ENCODE measurements around the gene SPTB. TPM values are rescaled to one million over a fixed set of nuclear protein-coding genes. Genes with fewer than 3 reads are reported as not detected.

The SPTB gene
- total RNA-seq, 2 donors from 2014 or later = 2.5 to 3.3 TPM

DNA sequence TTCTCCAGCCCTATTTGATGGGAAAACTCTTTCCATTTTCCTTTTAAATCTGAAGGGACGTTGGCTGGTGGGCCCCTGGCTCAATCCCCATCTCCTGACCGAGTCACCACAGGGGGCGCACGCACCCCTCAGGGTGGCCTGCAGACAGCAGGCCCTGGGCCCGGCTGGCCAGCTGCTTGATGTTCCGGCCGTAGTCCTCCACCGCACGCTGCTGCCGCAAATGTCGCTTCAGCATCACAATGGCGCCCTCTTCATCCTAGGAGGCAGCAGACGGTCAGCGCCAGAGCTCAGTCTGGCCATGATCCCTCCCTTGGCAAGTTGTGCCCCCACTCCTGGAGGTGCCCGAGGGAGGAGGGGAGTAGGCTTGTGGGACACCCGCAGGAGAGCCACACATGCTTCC lies 105.4 kb downstream of the SPTB start:
- DNase-seq (ENCODE audit: low spot score) = no peak
- intact Hi-C loops (cut with DNase I) = no loop called here

DNA sequence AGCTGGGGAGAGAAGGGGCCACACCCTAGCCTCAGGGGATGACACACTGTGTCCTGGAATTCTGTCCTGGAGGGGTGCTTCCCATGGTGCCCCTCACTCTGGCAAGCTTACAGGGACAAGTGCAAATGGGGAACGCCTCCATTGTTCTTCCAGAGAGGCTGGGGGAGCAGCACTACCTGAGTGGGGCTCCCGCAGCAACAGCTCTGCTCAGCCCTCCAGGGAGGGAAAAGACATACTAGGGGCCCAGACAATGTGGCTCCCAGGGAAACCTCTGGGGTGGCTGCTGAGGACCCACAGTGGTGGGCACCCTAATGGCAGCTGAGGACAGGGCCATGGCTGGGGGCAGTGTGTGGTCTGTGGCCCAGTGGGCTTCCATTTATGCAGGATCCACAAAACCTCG lies 106.1 kb downstream of the SPTB start:
- intact Hi-C loops (cut with DNase I) = no loop called here
- DNase-seq (ENCODE audit: low spot score) = no peak

DNA sequence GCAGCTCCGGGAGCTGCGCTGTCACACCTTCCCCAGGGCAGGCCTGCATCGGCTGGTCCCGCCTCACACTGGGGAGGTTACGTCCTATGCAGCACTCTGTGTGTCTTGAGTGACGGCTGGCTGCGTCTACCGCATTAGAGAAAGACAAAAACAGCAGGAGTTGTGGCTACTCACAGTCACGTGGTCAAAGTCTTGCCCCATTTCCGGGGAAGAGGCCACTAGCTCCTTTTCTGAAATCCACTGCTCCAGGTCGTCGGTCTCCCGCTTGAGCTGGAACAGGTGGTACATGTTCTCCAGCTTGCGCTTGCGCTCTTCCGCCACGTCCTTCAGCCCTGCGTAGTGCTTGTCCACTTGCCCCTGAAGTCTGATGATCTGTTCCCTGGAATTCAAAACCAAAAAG lies 106.7 kb downstream of the SPTB start:
- intact Hi-C loops (cut with DNase I) = no loop called here
- no peak for DNase-seq (ENCODE audit: low spot score)

DNA sequence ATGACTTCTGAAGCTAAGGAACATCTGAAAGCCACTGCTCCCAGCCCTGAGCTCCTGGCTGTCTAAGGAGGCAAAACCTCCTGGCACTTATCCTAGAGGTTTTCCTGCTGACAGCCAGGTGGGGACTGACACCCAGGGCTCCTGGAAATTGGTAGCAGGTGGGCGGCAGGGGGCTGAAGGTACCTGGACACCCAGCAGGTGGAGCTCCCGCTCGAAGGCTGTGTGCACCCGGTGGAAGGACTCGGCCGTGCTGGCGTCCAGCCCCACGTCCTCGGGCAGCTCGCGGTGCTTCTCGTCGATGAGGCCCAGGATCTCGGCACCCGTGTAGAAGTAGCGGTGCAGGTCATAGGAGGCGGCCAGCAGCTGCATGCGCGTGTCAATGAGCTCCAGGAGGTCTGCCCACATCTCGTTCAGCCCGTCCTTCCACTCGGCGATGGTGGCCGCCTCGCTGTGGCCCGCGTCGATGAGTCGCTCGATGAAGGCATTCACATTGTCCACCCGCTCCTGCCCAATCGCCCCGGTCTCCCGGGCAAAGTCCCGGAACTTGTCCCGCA lies 107.2 kb downstream of the SPTB start:
- DNase-seq (ENCODE audit: low spot score) = no peak
- intact Hi-C loops (cut with DNase I) = no loop called here

DNA sequence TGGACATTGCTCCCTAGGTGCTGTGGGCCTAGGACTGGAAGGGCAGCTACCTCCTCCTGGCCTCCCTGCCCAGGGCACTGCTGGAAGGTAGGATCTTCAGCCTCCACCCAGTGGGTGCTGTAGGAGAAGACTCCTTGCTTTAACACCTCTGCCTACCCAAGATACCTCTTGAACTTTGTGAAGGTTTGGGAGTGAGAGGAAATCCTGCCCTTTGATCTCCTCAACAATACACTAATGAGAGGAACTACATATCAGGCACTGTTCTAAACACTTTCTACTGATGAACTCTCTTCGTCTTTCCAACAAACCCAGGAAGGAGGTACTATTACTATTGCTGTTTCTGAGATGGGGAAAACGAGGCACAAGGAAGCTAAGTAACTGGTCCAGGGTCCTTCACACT lies 108.5 kb downstream of the SPTB start:
- no peak for DNase-seq (ENCODE audit: low spot score)
- intact Hi-C loops (cut with DNase I) = no loop called here

DNA sequence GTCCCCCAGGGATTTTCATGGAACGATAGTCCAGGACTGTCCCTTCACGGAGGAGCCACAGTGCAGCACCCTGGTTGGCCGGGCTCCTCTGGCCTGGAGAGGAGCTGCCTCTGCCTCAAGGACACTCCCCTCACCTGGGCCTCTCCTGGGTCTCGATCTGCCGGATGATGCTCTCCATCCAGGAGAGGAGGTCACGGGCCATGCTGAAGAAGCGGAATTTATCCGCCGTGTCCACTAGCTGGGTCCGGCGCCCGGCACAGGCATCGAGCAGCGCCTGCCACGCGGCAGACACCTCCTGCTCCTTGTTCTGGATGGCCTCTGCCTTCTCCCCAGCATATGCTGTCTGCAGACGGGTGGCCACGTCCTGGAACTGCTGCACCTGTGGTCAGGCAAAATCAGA lies 109.0 kb downstream of the SPTB start:
- DNase-seq (ENCODE audit: low spot score) = no peak
- intact Hi-C loops (cut with DNase I) = no loop called here

DNA sequence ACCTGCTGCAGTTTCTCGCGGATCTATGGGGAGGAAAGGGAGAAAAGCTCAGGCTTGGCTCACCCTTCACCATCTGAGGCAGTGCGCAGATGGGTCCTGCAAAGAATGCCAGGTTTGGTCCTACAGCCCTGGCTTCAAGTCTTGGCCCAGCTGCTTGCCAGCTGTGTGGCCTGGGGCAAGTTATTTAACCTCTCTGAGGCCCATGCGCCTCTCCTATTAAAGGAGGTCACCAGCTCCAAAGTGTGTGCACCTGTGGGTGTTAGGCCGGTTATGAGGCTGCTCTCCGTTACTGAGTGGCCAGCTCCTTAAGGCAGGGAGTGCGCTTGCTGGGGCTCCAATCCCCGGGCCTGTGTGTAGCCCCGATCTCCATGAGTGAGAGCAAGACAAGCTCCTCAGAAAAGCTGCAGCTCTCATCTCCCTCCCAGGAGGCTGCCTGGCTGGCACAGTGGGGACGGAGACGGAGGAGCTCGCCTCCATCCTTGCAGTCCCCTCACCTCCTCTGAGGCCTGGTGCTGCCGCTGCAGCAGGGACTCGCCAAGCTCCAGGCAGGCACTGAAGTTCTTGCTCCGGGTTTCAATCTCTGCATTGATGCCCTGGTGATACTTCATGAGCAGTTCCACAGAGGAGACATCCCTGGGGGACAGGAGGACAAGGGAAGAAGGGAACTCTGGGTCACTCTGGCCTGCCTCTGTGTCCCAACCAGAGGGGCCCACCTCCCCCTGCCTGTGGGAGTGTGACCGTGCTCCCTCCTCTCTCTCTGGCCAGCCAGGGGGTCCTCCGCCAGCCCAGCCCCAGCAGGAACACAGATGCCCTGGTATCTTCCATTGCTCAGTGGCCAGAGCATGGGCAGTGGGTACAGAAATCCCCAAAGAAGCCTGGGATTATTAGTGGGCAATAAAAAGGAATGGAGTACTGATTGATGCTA lies 110.3 kb downstream of the SPTB start:
- DNase-seq (ENCODE audit: low spot score) = no peak

DNA sequence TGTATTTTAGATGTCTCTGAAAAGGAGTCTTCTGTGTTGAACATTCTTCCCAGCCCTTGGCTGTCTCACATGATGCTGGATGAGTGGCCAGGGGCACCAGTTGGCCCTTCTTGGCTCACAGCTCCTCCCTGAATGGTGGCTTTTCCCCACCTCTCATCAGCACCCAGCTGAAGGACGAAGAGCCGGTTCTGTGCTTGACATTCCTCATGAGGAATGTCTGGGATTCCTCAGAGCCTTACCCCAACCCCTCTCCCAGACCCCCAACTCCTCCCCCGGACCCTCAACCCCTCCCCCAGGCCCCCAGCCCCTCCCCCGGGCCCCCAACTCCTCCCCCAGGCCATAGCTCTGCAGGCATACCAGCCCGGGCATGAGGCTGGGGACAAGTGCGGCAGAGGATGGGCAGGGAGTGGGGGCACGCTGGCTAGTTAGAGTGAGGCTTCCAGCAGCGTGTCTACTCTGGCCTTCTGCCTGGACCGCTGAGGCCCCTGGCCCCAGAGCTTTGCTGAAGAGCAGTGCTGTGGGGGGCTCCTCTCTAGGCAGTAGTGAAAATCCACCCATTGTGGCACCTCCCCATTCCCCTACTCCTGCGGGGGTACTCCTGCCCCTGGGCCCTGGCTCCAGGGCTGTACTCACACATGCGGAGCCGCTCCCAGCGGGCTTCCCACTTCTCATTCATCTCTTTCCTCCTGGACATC lies 111.2 kb downstream of the SPTB start:
- intact Hi-C loops (cut with DNase I) = no loop called here
- no peak for DNase-seq (ENCODE audit: low spot score)

More for the DNA sequence above, 110.3 kb downstream of the SPTB start:
- intact Hi-C loops (cut with DNase I) = no loop called here

DNA sequence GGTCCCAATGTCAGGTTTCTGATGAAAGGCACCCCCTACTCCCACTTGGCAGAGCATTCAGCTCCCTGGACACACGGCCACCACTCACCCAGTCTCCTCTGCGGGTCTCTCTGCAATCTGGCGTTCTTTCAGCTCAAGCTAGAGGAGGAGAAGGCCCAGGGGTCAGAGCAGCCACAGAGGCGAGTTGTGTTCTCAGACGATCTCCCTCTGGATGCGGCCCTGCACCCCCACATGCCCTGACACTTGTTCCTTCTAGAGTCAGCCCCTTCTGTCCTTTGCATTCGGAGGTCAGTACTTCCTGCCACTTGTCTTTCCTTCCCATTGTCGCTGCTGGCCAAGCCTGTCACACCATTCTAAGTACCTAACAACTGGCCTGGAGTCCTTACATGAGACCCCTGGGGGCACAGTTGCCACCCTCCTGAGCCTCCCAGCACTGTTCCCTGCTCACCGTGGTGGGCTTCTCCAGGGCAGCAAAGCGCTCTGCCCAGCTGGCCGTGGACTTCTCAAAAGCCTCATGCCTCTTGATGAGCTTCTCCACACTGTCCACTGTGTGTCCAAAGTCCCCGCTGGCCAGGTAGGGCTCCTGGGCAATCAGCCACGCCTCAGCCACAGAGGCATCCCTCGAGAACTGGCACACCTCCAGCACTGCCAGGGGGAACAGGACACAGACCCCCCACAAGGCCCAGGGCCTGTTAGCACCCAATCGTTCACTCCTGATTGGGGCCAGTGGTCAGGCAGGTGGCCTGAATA lies 112.3 kb downstream of the SPTB start:
- intact Hi-C loops (cut with DNase I) = no loop called here
- no peak for DNase-seq (ENCODE audit: low spot score)

DNA sequence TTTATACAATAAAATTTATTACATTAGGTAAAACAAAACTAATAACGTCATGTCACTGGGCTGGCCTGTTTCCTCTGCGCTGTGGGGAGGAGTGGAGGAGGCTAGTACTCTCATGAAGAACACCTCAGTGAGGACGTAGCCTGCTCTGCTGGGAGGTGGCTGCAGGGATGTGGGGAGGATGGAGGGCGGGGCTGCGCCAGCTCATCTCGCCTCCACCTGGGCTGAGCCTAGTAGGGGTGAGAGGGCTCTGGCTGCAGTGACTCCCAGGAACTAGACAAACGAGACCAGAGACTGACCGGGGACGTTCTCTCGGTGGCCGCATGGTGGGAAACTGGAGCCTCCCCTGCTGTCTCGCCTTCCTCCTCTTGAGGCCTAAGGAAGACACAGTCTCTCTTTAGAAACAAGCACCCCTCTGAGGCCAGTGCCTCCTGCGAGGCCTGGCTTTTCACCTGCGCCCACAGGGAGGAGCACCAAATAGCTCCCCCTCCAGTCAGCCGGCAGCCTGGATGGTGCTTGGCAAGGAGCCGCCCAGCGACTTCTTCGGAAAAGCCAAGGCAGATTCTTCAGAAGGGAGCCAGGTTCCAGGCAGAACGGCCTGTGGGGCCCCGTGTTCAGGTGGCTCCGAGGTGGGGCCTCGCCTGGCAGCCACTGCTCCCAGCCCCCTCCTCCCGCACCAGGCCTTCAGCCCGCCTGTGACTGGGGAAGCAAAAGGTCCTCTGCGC lies 113.1 kb downstream of the SPTB start:
- DNase-seq (ENCODE audit: low spot score) = no peak
- intact Hi-C loops (cut with DNase I) = no loop called here

DNA sequence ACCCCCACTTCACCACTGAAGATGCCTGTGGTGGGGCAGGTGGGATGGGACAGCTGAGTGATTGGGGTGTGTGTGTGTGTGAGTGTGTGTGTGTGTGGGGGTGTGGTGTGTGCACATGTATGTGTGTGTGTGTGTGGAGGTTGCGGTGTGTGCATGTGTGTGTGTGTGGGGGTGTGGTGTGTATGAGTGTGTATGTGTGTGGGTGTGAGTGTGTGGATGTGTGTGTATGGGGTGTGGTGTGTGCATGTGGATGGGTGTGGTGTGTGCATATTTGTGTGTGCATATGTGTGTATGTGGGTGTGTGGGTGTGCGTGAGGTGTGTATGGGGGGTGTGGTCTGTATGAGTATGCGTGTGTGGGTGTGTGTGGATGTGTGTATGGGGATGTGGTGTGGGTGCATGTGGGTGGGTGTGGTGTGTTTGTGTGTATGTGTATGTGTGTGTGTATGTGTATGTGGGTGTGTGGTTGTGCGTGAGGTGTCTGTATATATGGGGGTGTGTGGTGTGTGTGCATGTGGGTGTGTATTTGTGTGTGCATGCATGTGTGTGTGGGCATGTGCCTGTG lies 113.9 kb downstream of the SPTB start:
- intact Hi-C loops (cut with DNase I) = loop anchor here in 1 of 2 donors (2.0 kb wide), 1 partner anchor 93 kb away; no protein-coding TSS in a partner anchor
- DNase-seq (ENCODE audit: low spot score) = no peak

DNA sequence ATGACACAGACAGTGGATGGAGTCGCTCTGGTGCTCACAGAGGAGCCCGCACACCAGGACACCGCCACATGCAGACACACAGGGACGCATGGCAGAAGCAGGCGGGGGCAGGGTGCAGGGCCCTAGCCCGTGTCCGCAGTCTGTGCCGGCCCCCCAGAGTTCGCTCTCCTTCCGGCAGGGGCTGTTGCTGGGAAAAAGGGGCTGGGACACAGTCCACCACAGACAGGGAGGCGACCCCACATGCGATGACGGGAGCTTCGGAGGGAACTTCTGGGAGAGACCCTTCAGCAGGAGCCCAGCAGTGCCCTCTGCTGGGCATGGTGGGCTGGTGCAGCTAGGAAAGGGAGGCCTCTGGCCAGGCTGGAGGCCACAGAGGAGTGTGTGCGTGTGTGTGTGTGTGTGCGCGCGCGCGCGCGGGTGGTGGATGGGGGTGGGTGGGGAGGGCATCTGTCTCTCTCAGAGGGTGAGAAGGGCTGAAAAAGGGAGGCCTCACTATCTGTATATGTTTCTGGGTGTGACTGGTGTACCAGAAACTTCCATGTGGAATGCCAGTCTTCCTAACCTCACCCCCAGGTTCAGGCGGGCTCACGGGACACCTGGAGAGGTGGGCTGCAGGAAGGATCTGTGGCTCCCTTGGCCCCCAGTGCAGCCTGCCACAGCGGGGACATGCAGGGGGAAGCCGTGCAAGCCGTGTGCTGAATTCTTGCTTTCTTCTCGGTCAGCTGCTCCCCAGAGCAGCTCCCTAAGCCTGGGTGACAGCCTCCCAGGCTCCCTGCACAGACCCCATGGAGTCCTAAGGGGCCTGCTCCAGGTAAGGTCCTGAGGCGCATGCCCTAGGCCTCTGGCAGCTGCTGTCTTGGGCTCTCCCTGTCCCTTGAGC lies 114.8 kb downstream of the SPTB start:
- intact Hi-C loops (cut with DNase I) = loop anchor here (2.0 to 5.0 kb wide), 3 partner anchors 38 to 93 kb away; no protein-coding TSS in a partner anchor

DNA sequence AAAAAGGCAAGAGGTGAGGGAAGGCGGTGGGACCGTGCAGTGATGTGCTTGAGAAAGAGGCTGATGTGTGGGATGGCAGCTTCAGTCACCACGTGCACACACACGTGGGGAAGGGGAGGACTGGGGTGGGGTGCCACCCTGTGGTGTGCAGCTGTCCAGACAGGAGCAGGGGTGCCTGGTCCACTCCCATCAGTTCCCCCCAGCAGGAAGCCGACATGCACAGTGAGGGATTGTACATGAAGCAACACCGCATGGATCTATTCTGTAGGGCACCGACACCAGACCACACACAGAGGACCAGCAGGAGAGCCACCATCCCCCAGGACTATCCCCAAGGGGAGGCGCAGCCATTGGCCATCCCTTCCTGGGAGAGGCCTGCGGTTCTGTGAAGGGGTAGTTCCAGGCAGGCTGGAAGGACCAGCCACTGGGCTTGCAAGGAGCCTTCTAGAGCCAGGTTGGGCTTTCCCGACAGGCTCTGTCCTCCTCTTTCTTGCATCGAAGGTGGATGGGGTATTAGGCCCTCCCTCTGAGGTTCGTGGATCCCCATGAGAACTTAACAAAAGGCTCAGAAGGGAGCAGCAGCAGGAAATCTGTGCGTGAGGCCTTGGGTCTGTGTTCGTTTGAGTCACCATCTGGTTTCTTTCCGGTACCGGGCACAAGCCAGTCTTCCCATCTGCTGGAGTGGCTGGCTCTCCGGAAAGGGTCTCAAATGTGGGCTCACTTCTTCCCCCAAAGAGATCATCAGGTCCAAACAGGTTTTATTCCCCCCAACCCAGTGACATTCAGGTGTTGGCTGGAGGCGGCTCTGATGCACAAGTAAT lies 115.7 kb downstream of the SPTB start:
- intact Hi-C loops (cut with DNase I) = loop anchor here (2.0 to 5.0 kb wide), 3 partner anchors 37 to 92 kb away; no protein-coding TSS in a partner anchor
- DNase-seq (ENCODE audit: low spot score) = no peak

More for the DNA sequence above, 114.8 kb downstream of the SPTB start:
- DNase-seq (ENCODE audit: low spot score) = peak; percentile 90

DNA sequence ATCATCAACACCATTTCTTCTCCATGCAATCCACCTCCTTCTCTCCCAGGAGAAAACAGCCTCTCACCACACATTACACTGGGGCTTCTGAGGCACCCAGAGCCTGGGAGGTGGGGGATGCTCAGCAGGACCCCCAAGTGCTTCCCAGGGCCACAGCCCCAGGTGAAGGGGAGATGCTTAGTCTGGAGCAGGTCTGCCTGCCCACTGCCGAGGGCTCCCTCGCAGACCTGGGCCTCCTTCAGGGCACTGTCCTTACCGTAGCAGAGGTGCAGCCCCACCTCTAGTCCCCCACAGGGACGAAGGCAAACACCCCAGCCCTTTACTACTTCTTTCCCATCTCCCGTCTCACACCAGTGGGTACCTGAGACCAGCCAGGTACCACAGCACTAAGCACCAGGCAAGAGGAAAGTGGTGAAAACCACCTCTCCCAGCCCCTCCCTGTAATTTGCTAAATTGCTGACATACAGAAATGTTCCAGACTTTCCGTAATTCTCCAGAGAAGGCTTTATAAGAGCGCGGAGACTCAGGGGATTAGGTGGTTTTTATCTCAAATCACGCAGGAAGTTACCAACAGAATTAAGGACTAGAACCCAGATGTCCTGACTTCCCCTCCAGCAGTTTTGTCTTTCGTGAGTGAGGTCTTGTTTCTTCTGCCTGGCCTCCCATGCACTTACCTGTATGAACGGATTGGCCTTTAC lies 116.5 kb downstream of the SPTB start:
- intact Hi-C loops (cut with DNase I) = loop anchor here (5.0 kb wide), 2 partner anchors 36 to 91 kb away; no protein-coding TSS in a partner anchor
- no peak for DNase-seq (ENCODE audit: low spot score)

DNA sequence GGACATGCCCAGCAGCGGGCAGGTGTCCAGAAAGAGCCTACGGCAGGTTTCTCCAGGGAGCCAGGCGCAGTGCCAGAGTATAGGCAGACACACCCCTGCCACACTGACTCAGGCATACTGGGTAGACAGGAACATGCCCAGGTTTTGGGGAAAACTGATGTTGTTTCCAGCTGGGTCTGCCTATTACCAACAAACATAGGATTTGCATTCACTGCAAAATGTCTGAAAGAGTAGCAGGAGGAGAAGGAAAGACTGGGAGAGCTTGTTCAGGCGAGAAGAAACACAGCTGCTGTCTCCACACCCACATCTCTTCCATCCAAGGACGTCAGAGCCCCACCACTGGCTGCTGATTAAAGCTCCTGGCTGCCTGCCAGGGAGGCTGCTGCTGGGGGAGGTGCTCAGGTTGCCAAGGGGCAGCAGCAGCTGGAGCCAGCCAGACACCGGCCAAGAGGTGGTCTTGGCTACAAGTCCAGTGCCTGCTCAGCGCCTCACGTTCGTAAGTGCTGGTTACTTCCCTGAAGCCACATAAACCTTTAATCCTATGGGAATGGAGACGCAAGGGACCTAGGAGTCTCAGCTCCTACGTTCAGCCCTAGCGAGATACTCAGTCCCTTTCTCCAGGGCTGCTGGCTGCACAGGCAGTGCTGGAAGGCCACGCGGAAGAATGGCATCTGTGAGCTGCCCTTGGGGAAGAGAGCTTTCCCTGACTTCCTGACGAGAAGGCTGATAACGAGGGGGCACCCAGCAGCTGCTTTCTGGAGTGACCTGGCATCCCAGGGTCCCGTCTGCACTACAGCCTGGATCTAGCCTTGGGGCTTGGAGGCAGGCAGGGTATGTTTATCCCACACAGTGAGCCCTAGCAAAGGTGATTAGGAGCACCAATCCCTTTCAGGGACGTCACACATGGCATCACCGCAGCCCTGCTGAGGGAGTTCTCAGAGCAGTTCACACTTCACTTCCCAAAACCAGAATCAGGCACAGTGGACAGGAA lies 117.4 kb downstream of the SPTB start:
- intact Hi-C loops (cut with DNase I) = loop anchor here (5.0 kb wide), 2 partner anchors 35 to 90 kb away; no protein-coding TSS in a partner anchor
- peak; percentile 92 for DNase-seq (ENCODE audit: low spot score)
